HG03196 (cell line): ENCODE measurements around the gene CHD9NB.

Experiments
- ATAC-seq: cut with Tn5 transposase; IDR thresholded peaks from one replicate; pipeline ENCODE4 v1.9.1; 2021; ENCODE audit not compliant: unreplicated experiment

Gene CHD9NB

GRCh38 chr16:53052519-53053501 is at the start of gene CHD9NB:
Gene CHD9NB, minus strand, starts transcription at chr16:53052897. Its CDS starts 8,739 bp downstream, at chr16:53044158.
- ATAC-seq = no peak

- no peak for ATAC-seq
Measured at GRCh38 chr16:53100889-53101288, 48.2 kb upstream of the CHD9NB start.

GRCh38 chr16:53100131-53100748 is 47.5 kb upstream of the CHD9NB start:
- ATAC-seq = no peak

- peak; percentile 56 for ATAC-seq
Measured at GRCh38 chr16:53099318-53100130, 46.8 kb upstream of the CHD9NB start.

- peak; percentile 59 for ATAC-seq
Measured at GRCh38 chr16:53098526-53099317, 46.0 kb upstream of the CHD9NB start.

- no peak for ATAC-seq
Measured at GRCh38 chr16:53097190-53097589, 44.5 kb upstream of the CHD9NB start.

- peak; percentile 43 for ATAC-seq
Measured at GRCh38 chr16:53094013-53094630, 41.4 kb upstream of the CHD9NB start.

- no peak for ATAC-seq
Measured at GRCh38 chr16:53093162-53093744, 40.6 kb upstream of the CHD9NB start.

- no peak for ATAC-seq
Measured at GRCh38 chr16:53092284-53092683, 39.6 kb upstream of the CHD9NB start.

- ATAC-seq = peak; percentile 49
Measured at GRCh38 chr16:53091466-53092211, 38.9 kb upstream of the CHD9NB start.

GRCh38 chr16:53090591-53091411 is 38.1 kb upstream of the CHD9NB start:
- ATAC-seq = peak; percentile 44

- ATAC-seq = no peak
Measured at GRCh38 chr16:53090286-53090590, 37.5 kb upstream of the CHD9NB start.

- no peak for ATAC-seq
Measured at GRCh38 chr16:53089434-53090285, 37.0 kb upstream of the CHD9NB start.

GRCh38 chr16:53087101-53087500 is 34.4 kb upstream of the CHD9NB start:
- ATAC-seq = no peak

GRCh38 chr16:53085931-53086421 is 33.3 kb upstream of the CHD9NB start:
- no peak for ATAC-seq

- ATAC-seq = no peak
Measured at GRCh38 chr16:53085369-53085843, 32.7 kb upstream of the CHD9NB start.

GRCh38 chr16:53084746-53085334 is 32.1 kb upstream of the CHD9NB start:
- no peak for ATAC-seq
